GM12891 (cell line): Measurements from ENCODE around the gene ABHD14A.

Experiments used
- POLR2A ChIP-seq: IDR thresholded peaks from 2 replicates; pipeline ENCODE4 v1.6.1; 2011; ENCODE audit warnings: low read depth, low read length, control low read depth
- POLR2AphosphoS5 ChIP-seq: IDR thresholded peaks from 2 replicates; pipeline ENCODE4 v1.6.1; 2011; ENCODE audit warnings: low read depth, low read length, control low read depth

DNA sequence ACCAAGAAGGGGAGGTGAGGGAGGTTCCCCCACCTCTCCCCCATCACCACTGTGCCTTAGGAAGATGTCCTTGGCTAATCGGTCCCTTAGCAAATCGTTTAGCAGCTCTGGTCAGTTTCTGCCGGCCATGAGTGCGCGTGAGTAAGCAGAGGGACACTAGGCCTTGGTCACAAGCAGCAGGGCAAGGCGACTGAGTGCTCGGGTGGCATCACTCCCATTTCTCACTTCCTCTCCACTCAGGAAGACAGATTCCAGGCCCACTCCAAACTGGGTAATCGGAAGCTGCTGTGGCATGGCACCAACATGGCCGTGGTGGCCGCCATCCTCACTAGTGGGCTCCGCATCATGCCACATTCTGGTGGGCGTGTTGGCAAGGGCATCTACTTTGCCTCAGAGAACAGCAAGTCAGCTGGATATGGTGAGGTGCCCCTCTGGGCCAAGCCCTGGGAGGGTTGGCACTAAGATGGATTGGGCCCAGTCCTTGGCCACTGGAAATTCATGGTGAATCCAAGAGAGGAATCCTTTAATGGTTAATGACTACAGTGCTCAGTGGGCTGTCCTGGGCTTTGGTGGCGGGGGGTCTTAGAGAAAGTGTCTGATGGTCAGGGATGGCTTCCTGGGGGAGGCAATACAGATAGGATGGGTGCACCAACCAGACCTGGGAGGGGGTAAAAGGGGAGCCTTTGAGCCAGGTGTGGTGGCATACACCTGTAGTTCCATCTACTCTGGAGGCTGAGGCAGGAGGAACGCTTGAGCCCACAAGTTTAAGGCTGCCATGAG lies 28.7 kb upstream of the ABHD14A start:
- no peak for TF ChIP-seq POLR2A
- TF ChIP-seq POLR2AphosphoS5, result no peak
